GM18951 (cell line): ENCODE results near the gene PCSK7.

Experiments
- POLR2A ChIP-seq: IDR thresholded peaks from 4 replicates; pipeline ENCODE4 v1.6.1; 2011; ENCODE audit warnings: mild to moderate bottlenecking; ENCODE audit not compliant: insufficient read length, insufficient read depth; ENCODE audit errors: extremely low read depth
- in situ Hi-C: fragments of 300-500 bp; cut with MboI; formaldehyde crosslinking; loops from one replicate; pipeline ENCODE4 v1.12.0; 2022; ENCODE audit warnings: low sequenced_read_pairs, mixed read lengths, inconsistent platforms; ENCODE audit not compliant: unreplicated experiment

The PCSK7 gene

DNA sequence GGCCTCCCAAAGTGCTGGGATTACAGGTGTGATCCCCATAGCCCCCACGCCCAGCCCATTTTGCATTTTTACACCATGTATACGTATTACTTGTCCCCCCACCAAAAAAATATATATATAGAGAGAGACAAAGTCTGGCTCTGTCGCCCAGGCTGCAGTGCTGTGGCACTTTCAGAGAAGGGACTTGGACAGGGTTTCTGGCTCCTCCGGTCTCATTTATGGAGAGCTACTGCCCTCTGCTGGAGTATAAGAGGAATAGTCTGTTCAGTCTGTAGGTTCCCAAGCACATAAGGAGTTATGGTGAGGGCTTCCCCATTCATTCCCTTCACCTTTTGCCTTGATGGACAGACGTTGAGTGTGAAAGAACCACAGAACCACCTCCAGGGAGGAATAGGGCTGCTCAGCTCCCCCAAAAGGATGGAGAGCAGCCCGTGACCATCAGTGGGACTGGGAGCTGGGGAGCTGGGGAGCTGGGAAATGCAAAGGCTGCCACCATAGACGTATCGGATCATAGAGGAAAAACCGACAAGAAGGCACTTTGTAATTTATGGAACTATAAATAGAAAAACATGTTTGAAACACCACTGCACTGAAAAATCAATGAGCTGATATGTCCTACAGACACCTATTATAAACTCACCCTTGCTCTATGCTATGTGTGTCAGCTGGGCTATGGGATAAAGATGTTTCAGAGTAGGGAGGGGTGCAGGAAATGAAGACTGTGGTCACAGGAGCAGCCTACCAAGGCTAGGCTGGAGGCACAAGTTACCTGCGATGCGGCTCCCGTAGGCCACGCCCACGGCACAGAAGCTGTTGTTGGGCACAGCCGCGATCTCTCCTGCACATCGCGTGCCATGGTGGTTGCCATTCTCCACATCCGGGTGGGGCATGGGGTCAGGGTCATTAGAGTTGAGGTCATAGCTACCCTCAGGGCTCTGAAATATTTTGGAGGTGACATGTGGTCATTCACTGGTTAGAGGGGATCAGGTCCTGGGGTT lies 5.2 kb downstream of the PCSK7 start:
- in situ Hi-C loops: no loop called here
- no peak for TF ChIP-seq POLR2A

DNA sequence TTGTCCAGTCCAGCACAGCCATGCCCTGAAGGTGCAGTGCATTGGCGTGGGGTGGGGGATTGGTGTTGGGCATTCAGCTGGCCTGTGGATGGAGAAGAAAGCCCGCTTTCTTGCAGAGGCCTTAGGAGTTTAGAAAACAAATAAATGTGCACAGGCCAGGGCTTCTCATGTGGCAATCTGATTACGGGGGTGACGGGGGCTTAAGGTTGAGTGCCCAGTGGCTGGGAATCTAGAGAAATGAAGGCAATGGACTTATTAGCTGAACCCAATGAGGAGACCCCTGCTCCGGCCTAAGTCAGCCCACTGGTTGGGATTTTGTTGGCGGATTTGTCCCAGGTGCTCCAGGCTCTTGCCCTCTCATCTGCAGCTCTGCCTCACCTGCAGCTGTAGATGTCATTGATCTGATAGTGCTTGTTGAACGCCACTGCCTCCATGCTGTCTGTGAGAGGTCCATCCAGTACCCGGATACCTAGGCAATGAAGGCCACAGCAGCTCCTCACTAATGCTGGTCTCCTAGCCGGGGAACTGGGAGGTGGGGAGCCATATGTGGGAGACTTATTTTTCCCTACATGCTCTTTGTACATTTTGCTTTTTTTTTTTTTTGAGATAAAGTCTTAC lies 6.2 kb downstream of the PCSK7 start:
- TF ChIP-seq POLR2A: no peak
- in situ Hi-C loops: no loop called here

- TF ChIP-seq POLR2A: no peak
- in situ Hi-C loops: no loop called here
Observed at GRCh38 chr11:117223741-117224689, 7.9 kb downstream of the PCSK7 start.

DNA sequence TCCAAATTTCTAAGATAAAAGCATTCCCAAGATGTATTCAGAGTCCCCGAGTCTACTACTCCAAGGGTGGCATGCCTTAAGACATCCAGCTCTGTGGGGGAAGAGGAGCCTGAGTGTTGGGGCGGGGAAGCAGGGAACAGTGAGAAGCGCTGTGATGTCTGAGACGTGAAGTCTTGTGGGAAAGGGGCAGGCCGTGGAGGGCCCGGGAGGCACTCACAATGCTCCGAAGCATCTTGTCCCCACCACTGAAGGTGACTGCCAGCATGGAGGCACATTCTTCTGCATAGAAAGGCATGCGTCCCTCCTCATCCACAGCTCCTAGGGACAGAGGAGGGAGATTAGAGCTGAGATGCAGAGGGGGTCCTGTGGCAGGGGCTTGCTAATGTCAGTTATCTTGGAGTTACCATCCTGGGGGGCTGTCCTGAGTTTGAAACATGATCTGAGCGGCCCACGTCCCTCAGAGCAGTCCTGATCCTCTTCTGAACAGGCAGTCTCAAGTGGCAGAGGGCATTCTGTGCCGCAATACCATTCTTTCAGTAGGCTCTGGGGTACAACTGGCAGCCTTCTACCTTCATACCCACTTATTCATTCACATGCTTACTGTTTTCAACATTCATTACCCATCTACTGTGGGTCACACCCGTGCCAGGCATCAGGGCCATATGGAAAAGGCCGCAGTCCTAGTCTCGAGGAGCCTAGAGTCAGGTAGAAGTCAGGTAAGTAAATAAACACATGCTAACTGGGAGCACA lies 8.7 kb downstream of the PCSK7 start:
- no peak for TF ChIP-seq POLR2A
- in situ Hi-C loops: no loop called here

DNA sequence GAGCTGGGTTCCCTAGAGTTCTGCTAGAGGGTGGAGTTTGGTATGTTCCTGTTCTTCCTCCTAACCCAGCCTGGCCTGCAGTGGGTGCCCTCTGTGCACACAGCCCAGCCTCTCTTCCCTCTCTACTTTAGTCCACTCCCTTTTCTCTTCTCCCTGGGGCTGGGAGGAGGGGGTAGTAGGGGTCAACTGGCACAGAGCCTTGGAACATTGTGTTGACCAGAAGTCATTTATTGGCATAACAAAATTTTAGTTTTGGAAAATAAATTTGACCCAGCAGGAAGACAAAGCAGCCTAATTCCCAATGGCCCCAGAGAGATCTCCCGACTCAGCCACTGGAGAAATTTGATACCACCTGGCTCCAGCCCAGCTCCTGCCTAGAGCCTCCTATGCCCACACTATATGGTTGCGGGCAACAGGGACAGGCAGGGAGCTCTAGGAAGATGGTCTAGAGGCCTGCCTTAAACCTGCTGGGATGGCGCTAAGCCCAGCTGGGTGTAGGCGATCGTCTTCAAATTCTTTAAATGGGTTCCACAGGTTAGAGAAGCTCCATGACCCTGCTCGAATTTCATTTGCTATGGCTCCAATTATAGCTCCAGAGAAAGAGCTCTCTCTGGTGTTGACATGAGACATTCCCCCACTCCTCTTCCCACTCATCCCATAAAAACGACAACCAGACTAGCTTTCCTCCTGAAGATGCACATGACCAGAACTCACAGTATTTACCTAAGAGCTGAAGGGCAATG lies 9.9 kb downstream of the PCSK7 start:
- TF ChIP-seq POLR2A: no peak
- in situ Hi-C loops: no loop called here

- TF ChIP-seq POLR2A: no peak
- in situ Hi-C loops: no loop called here
Observed at GRCh38 chr11:117220999-117221774, 10.7 kb downstream of the PCSK7 start.

GRCh38 chr11:117220568-117220967 lies 11.3 kb downstream of the PCSK7 start:
- TF ChIP-seq POLR2A: no peak

GRCh38 chr11:117219995-117220394 lies 11.9 kb downstream of the PCSK7 start:
- no peak for TF ChIP-seq POLR2A
- in situ Hi-C loops: no loop called here

More at GRCh38 chr11:117220568-117220967, 11.3 kb downstream of the PCSK7 start:
- in situ Hi-C loops: no loop called here

DNA sequence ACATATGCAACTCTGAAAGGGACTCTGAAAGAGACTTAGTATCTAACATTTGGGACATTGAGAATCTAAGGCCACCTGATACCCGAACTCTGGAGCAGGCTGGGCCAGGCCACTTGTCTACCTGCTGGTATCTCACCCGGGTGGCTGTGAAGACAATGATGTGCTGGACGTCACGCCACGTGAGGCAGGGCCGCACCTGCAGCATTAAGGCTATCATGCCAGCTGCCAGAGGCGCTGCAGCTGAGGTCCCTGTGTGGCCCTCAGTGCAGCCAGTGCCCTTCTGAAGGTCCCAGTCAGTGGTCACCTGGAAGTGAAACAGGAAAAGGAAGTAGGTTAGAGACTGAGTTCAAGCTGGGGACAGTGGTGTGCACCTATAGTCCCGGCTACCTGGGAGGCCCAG lies 12.4 kb downstream of the PCSK7 start:
- in situ Hi-C loops: no loop called here
- TF ChIP-seq POLR2A: no peak

GRCh38 chr11:117219001-117219400 lies 12.9 kb downstream of the PCSK7 start:
- in situ Hi-C loops: no loop called here
- TF ChIP-seq POLR2A: no peak
